Gastroesophageal sphincter (tissue), 4 donors: ENCODE measurements around the gene CRYBA4. TPM values are rescaled to one million over a fixed set of nuclear protein-coding genes. Genes with fewer than 3 reads are reported as not detected.
"Not testable (repeated sequence)": the region's sequence is repeated elsewhere in the genome, so short reads cannot be mapped to it uniquely, and the experiment has no call there.

ENCODE experiments used
- ATAC-seq: fragments of 150-250 bp; one replicate; pipeline ENCODE4 v1.9.1; 2016; ENCODE audit warnings: mild to moderate bottlenecking, moderate library complexity
- H3K27ac ChIP-seq, 4 donors: fragments of 200-600 bp; sonication (generic) in 3 of 4; 1 replicate in 3 of 4; 2 replicates in 1 of 4; pipeline ENCODE4 v1.5.1; 2016 to 2019
- H3K27me3 ChIP-seq: fragments of 200-600 bp; sonication (generic); one replicate; pipeline ENCODE4 v1.5.1; 2019
- H3K36me3 ChIP-seq, 2 donors: fragments of 200-600 bp; sonication (generic); one replicate each; pipeline ENCODE4 v1.5.1; 2019; ENCODE audit warnings: control low read depth in 1 of 2
- H3K4me1 ChIP-seq, 3 donors: fragments of 200-600 bp; sonication (generic); 1 replicate in 2 of 3; 2 replicates in 1 of 3; pipeline ENCODE4 v1.5.1; 2016 to 2019; ENCODE audit warnings: control low read depth in 2 of 3
- H3K4me3 ChIP-seq, 2 donors: fragments of 200-600 bp; sonication (generic); one replicate each; pipeline ENCODE4 v1.5.1; 2019; ENCODE audit warnings: mild to moderate bottlenecking in 1 of 2, moderate library complexity in 1 of 2
- H3K9me3 ChIP-seq, 3 donors: fragments of 200-600 bp; sonication (generic); one replicate each; pipeline ENCODE4 v1.5.1; 2017 to 2019; ENCODE audit warnings: control low read depth in 2 of 3
- EP300 ChIP-seq: sonication (generic); formaldehyde crosslinking; IDR thresholded peaks from one replicate; pipeline ENCODE4 v1.6.1; 2017; ENCODE audit warnings: antibody characterized with exemption, mild to moderate bottlenecking
- POLR2A ChIP-seq, 2 donors: fragments of 450-650 bp; IDR thresholded peaks; one replicate each; pipeline ENCODE4 v1.6.1; 2017; ENCODE audit warnings: antibody characterized with exemption in 2 of 2, mild to moderate bottlenecking in 2 of 2, moderate library complexity in 1 of 2
- POLR2AphosphoS5 ChIP-seq: sonication (generic); formaldehyde crosslinking; IDR thresholded peaks from one replicate; pipeline ENCODE4 v1.6.1; 2017; ENCODE audit warnings: antibody characterized with exemption
- WGBS, 2 donors: methylation state at CpG; one replicate each; pipeline ENCODE4 v1.1.5; 2018; ENCODE audit warnings: low coverage in 1 of 2; 5-methylcytosine and 5-hydroxymethylcytosine counted together
- total RNA-seq, 4 donors: library from RNA; depleted of rRNA; stranded (reverse); fragments of >200 nt; gene quantifications; one replicate each; pipeline ENCODE4 v1.1.0, GENCODE V29; 2016
- TF ChIP-seq, protein P1 (sequence below), 4 experiments: fragments of 200-600 bp in 2 of 4; fragments of 450-650 bp in 2 of 4; sonication (generic) in 1 of 4; IDR thresholded peaks; one replicate each; pipeline ENCODE4 v1.5.1; 2017 to 2019; ENCODE audit warnings: antibody characterized with exemption in 4 of 4, mild to moderate bottlenecking in 2 of 4, moderate library complexity in 2 of 4

The CRYBA4 gene
- total RNA-seq, 4 donors from 2014 or later, result not detected

DNA sequence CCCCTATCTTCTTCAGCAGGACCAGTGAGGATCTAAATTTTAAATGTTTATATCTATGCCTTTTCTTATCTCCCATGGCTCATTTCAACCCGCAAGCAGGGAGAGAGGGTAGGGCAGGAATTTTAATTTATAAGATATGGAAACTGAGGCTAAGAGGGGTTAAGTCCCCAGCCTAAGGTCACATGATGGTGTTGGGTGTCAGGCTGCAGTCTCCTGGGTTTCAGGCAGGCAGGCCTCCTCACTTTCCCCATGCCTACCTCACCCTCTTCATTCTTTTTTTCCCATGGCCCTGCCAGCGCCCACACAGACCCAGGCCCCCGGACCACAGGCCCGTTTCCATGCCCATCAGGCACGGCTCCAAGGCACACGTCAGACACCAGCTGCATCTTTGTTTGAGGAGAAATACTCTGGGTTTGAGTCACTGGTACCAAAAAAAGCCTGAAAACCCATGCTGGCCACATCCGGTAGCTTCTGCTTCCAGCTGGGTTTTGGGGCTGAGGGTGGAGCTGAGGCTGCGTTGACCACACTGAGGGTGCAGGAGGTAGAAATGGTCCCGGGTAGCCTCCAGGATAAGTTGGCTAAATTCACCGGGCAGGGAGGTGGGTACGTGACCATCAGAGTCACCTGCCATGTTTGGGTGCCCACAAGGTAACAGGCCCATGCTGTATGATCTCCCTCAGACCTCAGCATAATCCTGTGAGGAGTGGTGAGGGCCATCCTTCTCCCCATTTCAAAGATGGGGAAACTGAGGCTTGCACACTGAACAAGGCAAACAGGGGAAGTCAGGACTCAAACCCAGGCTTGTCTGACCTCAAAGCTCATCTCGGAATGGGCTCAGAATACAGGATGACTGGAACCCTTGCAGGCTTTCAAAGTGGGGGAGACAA, 11.4 kb upstream of the CRYBA4 start:
- TF ChIP-seq, protein P1, sequence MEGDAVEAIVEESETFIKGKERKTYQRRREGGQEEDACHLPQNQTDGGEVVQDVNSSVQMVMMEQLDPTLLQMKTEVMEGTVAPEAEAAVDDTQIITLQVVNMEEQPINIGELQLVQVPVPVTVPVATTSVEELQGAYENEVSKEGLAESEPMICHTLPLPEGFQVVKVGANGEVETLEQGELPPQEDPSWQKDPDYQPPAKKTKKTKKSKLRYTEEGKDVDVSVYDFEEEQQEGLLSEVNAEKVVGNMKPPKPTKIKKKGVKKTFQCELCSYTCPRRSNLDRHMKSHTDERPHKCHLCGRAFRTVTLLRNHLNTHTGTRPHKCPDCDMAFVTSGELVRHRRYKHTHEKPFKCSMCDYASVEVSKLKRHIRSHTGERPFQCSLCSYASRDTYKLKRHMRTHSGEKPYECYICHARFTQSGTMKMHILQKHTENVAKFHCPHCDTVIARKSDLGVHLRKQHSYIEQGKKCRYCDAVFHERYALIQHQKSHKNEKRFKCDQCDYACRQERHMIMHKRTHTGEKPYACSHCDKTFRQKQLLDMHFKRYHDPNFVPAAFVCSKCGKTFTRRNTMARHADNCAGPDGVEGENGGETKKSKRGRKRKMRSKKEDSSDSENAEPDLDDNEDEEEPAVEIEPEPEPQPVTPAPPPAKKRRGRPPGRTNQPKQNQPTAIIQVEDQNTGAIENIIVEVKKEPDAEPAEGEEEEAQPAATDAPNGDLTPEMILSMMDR (IDR thresholded peaks at IDR 0.05), result no peak
- TF ChIP-seq POLR2A (IDR thresholded peaks at IDR 0.05) (no peak), POLR2AphosphoS5 (no peak), EP300 (no peak)
- H3K4me3 ChIP-seq, result no peak overlapping the region
- H3K27ac ChIP-seq, result no peak overlapping the region
- H3K36me3 ChIP-seq, result no peaks in the 10 kb centered on the region
- no peaks in the 10 kb centered on the region for H3K4me1 ChIP-seq
- ATAC-seq, result no peak
- peaks cover 38% of the 10 kb centered on the region for H3K27me3 ChIP-seq
- no peaks in the 10 kb centered on the region for H3K9me3 ChIP-seq
- WGBS, 2 donors, result 32 to 44% methylated on average over 5 to 8 of the region's 12 CpGs

DNA sequence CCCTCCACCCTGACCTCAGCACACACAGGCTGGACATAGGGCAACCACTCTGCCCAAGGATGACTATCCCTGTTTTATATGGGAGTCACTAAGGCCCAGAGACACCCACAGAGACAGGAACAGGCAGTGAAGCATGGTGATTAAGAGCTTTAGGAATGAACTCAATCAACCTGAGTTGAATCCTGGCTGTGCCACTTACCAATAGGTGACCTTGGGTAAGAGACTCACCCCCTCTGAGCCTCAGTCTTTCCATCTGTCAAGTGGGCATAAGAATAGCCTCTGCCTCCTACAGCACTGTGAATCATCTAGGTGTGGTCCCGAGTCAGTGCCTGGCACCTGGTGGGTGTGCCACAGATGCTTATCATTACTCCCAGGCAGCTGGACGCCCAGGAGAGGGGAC, 10.8 kb upstream of the CRYBA4 start:
- Histone ChIP-seq H3K4me3 (no peak overlapping the region), H3K27me3 (peaks cover 44% of the 10 kb centered on the region), H3K36me3 (no peaks in the 10 kb centered on the region), H3K4me1 (no peaks in the 10 kb centered on the region), H3K9me3 (no peaks in the 10 kb centered on the region), H3K27ac (no peak overlapping the region)
- 72% methylated on average over 2 of the region's 2 CpGs; no CpG with 5 or more reads in 1 of the 2 donors for WGBS, 2 donors
- no peak for TF ChIP-seq POLR2A (IDR thresholded peaks at IDR 0.05)
- no peak for TF ChIP-seq POLR2AphosphoS5
- TF ChIP-seq, protein P1 (IDR thresholded peaks at IDR 0.05), result no peak
- TF ChIP-seq EP300, result no peak
- ATAC-seq, result no peak

DNA sequence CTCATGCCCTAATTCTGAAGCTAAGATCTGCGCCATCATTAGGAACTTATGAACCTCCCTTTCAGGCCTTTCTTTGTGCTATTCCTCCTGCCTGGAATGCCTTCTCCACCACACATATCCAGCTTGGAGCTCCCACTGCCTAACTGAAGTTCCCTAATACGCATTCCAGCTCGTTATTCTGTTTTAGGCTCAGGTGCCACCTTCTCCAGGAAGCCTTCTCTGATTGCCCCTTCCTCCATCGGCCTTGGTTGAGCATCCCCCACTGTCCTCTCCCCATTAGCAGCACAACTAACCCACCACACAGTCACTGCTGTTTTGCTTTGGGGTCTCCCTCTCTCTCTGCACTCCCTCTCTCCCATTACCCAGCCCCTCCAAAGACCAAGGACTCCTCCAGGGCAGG, 9.1 kb upstream of the CRYBA4 start:
- TF ChIP-seq, protein P1 (IDR thresholded peaks at IDR 0.05), result no peak
- TF ChIP-seq EP300 (no peak), POLR2AphosphoS5 (no peak), POLR2A (IDR thresholded peaks at IDR 0.05) (no peak)
- 74 to 77% methylated on average over 4 of the region's 4 CpGs for WGBS, 2 donors
- Histone ChIP-seq H3K27me3 (peaks cover 58% of the 10 kb centered on the region), H3K27ac (no peak overlapping the region), H3K36me3 (no peaks in the 10 kb centered on the region), H3K9me3 (no peaks in the 10 kb centered on the region), H3K4me1 (no peaks in the 10 kb centered on the region), H3K4me3 (no peak overlapping the region)
- ATAC-seq, result no peak

DNA sequence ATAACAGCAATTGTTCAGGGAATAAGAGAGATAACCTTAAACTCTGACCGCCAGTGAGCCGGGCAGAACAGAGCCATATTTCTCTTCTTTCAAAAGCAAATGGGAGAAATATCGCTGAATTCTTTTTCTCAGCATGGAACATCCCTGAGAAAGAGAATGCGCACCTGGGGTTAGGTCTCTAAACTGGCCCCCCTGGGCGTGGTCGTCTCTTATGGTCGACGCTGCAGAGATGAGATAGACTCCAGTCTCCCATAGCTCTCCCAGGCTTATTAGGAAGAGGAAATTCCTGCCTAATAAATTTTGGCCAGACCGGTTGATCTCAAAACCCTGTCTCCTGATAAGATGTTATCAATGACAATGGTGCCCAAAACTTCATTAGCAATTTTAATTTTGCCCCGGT, 8.0 kb upstream of the CRYBA4 start:
- not testable (repeated sequence) for H3K36me3 ChIP-seq, H3K27ac ChIP-seq, H3K4me1 ChIP-seq, H3K9me3 ChIP-seq, H3K4me3 ChIP-seq, ATAC-seq
- 11 to 14% methylated on average over 9 to 10 of the region's 10 CpGs for WGBS, 2 donors
- peaks cover 69% of the 10 kb centered on the region for H3K27me3 ChIP-seq

DNA sequence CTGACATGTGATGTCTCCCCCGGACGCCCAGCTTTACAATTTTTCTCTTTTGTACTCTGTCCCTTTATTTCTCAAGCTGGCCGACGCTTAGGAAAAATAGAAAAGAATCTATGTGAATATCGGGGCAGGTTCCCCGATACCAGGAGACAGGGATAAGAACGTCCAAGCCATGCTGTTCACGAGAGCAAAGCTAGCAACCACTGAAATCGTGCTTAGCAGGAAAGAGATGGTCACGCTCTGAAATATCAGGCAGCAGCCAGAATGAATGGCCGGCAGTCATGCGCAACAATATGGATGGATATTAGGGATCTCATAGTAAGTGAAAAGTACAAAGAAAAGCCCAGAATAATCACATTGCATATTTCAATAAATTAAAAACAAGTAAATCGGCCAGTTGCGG, 7.4 kb upstream of the CRYBA4 start:
- 34 to 37% methylated on average over 7 to 12 of the region's 14 CpGs for WGBS, 2 donors
- Histone ChIP-seq H3K4me3 (no peak overlapping the region), H3K27me3 (peaks cover 75% of the 10 kb centered on the region), H3K36me3 (no peaks in the 10 kb centered on the region), H3K9me3 (no peaks in the 10 kb centered on the region), H3K27ac (no peak overlapping the region), H3K4me1 (no peaks in the 10 kb centered on the region)
- TF ChIP-seq, protein P1 (IDR thresholded peaks at IDR 0.05), result no peak
- TF ChIP-seq POLR2A (IDR thresholded peaks at IDR 0.05) (no peak), EP300 (no peak), POLR2AphosphoS5 (no peak)
- ATAC-seq, result no peak
